ENCODE results near the gene MICAL3.
"Not testable (repeated sequence)": the region's sequence is repeated elsewhere in the genome, so short reads cannot be mapped to it uniquely, and the experiment has no call there.

The MICAL3 gene

DNA sequence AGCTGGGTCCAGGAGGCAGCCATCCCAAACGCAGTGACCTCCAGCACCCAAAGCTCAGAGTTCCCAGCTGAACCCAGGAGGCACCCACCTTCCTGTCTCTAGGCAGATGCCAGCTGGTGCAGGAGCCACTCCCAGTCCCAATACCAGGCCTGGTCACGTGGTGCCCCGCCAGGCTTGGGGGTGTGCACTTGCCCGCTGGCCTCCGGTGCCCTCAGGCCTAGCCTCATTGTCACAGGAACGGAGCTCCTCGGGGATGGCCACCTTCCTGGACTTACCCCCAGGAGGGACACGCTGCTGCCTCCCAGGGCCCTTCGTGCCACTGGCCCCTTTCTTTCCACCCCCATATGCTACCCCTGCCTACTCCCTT is 254.7 kb downstream of the MICAL3 start:
- in situ Hi-C loops (cut with MboI; ENCODE audit: low pct_unique_long_range_greater_than_20kb, low sequenced_read_pairs, unreplicated experiment): no loop called here

DNA sequence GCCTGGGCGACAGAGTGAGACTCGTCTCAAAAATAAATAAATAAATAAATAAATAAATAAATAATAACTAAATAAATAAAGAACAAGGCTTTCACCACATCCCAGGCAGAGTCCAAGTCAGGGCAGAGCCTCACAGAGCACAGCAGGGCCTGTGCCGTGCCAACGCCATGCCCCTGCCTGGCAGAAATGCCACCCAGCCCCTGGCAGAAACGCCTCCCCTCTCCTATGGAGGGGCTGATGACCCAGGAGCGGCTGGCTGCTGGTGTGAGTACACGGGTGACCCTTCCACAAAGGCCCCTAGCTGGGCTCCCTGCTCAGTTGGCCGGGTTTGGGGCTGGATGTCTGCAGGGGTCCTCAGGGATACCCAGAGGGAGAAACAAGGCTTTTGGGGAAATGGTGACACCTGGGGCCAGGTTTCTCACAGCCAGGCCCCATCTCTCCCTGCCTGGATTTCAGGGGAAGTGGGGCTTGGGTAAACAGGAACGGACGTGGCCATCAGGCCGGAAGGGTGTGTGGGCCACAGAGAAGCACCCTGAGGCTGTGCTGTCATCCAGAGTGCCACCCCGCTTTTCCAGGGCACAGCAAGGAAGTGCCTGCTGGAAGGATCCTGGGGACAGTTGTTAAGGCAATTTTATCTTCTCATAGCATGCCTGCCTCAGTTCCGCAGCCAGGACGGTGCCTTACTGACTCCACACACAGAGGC is 255.2 kb downstream of the MICAL3 start:
- DNase-seq (ENCODE audit: low spot score): no peak
- in situ Hi-C loops (cut with MboI; ENCODE audit: low pct_unique_long_range_greater_than_20kb, low sequenced_read_pairs, unreplicated experiment): no loop called here
- TF ChIP-seq, protein P1, sequence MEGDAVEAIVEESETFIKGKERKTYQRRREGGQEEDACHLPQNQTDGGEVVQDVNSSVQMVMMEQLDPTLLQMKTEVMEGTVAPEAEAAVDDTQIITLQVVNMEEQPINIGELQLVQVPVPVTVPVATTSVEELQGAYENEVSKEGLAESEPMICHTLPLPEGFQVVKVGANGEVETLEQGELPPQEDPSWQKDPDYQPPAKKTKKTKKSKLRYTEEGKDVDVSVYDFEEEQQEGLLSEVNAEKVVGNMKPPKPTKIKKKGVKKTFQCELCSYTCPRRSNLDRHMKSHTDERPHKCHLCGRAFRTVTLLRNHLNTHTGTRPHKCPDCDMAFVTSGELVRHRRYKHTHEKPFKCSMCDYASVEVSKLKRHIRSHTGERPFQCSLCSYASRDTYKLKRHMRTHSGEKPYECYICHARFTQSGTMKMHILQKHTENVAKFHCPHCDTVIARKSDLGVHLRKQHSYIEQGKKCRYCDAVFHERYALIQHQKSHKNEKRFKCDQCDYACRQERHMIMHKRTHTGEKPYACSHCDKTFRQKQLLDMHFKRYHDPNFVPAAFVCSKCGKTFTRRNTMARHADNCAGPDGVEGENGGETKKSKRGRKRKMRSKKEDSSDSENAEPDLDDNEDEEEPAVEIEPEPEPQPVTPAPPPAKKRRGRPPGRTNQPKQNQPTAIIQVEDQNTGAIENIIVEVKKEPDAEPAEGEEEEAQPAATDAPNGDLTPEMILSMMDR (IDR thresholded peaks at IDR 0.05; ENCODE audit: extremely low read depth, insufficient read depth, missing control alignments): no peak

More for the DNA sequence above, 254.7 kb downstream of the MICAL3 start:
- TF ChIP-seq, protein P1 (IDR thresholded peaks at IDR 0.05; ENCODE audit: extremely low read depth, insufficient read depth, missing control alignments): no peak
- no peak for DNase-seq (ENCODE audit: low spot score)

DNA sequence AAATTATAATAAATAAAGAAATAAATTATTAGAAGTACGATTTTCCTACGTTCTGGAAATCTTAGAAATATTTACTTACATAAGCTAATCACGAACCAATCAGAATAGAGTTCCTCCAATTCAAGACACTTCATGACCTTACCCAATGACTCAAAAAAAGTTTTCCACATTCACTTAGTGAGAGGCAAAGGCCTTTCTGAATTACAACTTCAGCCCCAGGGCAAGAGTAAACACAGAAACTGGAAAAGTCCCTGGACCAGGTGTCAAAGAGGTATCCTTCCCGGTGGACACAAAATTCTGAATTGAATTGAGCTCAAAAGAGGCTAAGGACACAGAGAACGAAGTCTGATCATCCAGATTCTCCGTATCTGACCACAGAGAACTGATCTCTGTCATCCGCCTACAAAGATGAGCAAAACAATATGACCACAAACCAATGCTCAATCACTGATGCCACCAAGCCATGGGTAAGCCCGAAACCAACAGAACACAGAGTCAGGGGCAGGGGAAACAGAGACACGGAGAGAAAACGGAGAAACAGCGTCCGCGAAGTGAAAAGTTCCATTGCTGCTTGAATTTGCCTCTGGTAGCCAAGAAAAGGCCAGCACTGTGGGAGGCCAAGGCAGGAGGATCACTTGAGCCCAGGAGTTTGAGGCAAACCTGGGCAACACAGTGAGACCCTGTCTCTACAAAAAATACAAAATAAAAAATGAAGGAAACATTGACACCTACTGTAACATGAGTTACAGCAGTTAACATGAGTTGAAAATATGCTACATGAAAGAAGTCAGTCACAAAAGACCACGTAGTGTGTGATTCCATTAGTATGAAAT is 256.9 kb downstream of the MICAL3 start:
- TF ChIP-seq, protein P1 (IDR thresholded peaks at IDR 0.05; ENCODE audit: extremely low read depth, insufficient read depth, missing control alignments): no peak
- in situ Hi-C loops (cut with MboI; ENCODE audit: low pct_unique_long_range_greater_than_20kb, low sequenced_read_pairs, unreplicated experiment): no loop called here
- peak; percentile 76 for DNase-seq (ENCODE audit: low spot score)

DNA sequence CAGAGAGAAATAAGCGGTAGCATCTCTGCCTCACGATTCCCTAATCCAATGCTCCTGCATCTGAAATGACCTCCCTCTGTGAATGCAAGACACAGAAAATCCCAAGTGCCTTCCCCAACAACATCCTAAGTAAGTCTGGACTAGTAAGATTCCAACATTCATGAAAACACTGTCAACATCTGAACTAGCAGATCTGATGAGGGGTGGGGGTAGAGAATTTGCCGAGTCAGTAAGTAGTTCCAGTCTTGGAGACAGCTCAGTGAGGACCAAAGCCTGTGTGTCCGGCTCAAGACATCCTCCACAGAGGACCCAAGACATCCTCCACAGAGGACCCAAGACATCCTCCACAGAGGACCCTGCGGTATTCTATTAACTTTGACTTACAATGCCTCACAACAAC is 259.5 kb downstream of the MICAL3 start:
- in situ Hi-C loops (cut with MboI; ENCODE audit: low pct_unique_long_range_greater_than_20kb, low sequenced_read_pairs, unreplicated experiment); DNase-seq (ENCODE audit: low spot score): not testable (repeated sequence)

DNA sequence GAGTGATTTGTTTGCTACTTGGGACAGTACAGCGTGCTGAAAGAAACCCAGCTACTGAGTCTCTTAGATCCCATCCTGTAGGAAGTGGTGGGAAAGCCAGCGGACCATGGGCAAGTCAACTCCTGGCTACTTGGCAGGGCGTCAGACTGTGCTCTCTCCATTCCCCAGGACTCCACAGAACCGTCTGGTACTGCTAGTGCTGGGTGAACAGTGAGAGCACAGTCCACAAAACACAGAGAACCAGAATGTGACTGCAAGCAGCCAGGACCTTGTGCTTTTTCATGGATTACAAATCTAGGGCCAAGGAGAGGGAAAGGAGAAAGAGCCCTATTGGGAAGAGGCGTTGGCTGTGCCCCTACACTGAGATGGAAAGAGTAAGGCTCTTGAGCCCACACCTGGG is 260.3 kb downstream of the MICAL3 start:
- in situ Hi-C loops (cut with MboI; ENCODE audit: low pct_unique_long_range_greater_than_20kb, low sequenced_read_pairs, unreplicated experiment): no loop called here
- TF ChIP-seq, protein P1 (IDR thresholded peaks at IDR 0.05; ENCODE audit: extremely low read depth, insufficient read depth, missing control alignments): no peak
- DNase-seq (ENCODE audit: low spot score): no peak

DNA sequence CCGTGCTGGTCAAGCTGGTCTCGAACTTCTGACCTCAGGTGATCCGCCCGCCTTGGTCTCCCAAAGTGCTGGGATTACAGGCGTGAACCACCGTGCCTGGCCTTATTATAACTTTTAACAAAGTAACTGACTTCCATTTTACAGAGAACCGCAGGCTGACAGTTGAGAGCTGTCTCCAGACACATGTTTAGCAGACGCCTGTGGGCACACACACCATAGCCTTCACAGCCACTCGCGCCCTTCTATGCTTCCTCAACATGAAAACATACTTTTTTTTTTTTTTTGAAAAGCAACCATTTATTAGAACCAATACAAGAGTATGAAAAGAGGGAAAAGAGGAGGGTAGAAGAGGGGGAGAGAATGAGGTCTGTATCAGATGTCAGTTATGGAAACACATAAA is 260.9 kb downstream of the MICAL3 start:
- DNase-seq (ENCODE audit: low spot score); in situ Hi-C loops (cut with MboI; ENCODE audit: low pct_unique_long_range_greater_than_20kb, low sequenced_read_pairs, unreplicated experiment): not testable (repeated sequence)

DNA sequence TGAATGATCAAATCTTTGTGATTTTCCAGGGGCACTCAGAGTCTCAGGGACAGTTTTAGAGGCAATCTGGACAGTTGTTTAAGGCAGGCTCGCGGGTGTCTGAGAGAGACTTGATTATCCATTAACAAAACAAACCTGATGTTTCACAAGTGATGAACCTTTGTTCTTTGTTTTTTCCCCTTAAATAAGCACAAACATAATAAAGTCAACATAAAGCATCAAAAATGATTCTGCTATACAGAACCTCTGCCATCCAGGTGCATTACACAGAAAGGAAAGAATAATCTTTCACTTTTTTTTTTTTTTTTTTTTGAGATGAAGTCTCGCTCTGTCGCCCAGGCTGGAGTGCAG is 263.2 kb downstream of the MICAL3 start:
- in situ Hi-C loops (cut with MboI; ENCODE audit: low pct_unique_long_range_greater_than_20kb, low sequenced_read_pairs, unreplicated experiment): no loop called here
- TF ChIP-seq, protein P1 (IDR thresholded peaks at IDR 0.05; ENCODE audit: extremely low read depth, insufficient read depth, missing control alignments): no peak
- DNase-seq (ENCODE audit: low spot score): no peak

Data from GM13977 (cell line).